Ovary (tissue), 9 donors: ENCODE data around the gene P2RX1. TPM values are rescaled to one million over a fixed set of nuclear protein-coding genes. Genes with fewer than 3 reads are reported as not detected.

Experiments
- DNase-seq, 5 donors: peaks; one replicate each; pipeline ENCODE4 v3.0.0-alpha.2; 2019 to 2020
- H3K27ac ChIP-seq, 2 donors: fragments of 200-600 bp; one replicate each; pipeline versions ENCODE4 v1.5.1 to v1.8.0; 2019 to 2022
- H3K27me3 ChIP-seq: fragments of 200-600 bp; one replicate; pipeline ENCODE4 v1.8.0; 2022
- H3K36me3 ChIP-seq: fragments of 200-600 bp; sonication (generic); one replicate; pipeline ENCODE4 v1.5.1; 2019
- H3K4me1 ChIP-seq: one replicate; pipeline ENCODE4 v1.8.1; 2013; ENCODE audit warnings: mild to moderate bottlenecking, moderate library complexity; ENCODE audit not compliant: insufficient read depth
- H3K4me3 ChIP-seq: fragments of 200-600 bp; sonication (generic); one replicate; pipeline ENCODE4 v1.5.1; 2017
- H3K9me3 ChIP-seq, 2 donors: fragments of 200-600 bp in 1 of 2; sonication (generic) in 1 of 2; one replicate each; pipeline versions ENCODE4 v1.5.1 to v1.8.1; 2013 to 2019; ENCODE audit warnings: mild to moderate bottlenecking in 1 of 2, moderate library complexity in 1 of 2
- EP300 ChIP-seq: sonication (generic); formaldehyde crosslinking; IDR thresholded peaks from one replicate; pipeline ENCODE4 v1.6.1; 2017; ENCODE audit warnings: antibody characterized with exemption
- POLR2A ChIP-seq: fragments of 450-650 bp; IDR thresholded peaks from one replicate; pipeline ENCODE4 v1.6.1; 2017; ENCODE audit warnings: antibody characterized with exemption, mild to moderate bottlenecking, moderate library complexity
- WGBS, 3 donors: extraction: QIAGEN DNeasy Blood & Tissue Kit in 1 of 3; methylation state at CpG; one replicate each; pipeline versions ENCODE4 v1.1.5 to v1.1.7; 2013 to 2017; 5-methylcytosine and 5-hydroxymethylcytosine counted together
- intact Hi-C, 4 donors: fragments of 100-400 bp; cut with DNase I; formaldehyde crosslinking; loops; one replicate each; pipeline versions ENCODE4 v1.11.0 to v1.15.1; 2022 to 2023
- polyA plus RNA-seq, 2 donors: library from polyadenylated mRNA; stranded (reverse); fragments of 200-250 nt in 1 of 2; fragments of 350-450 nt in 1 of 2; fragmentation: Illumina TruSeq in 1 of 2; extraction: RNeasy Lipid Tissue Mini Kit (QIAGEN cat#74804) in 1 of 2; gene quantifications; one replicate each; pipeline ENCODE4 v1.2.3, GENCODE V29; 2013 to 2014
- total RNA-seq, 7 donors: library from RNA; depleted of rRNA in 2 of 7; stranded (reverse); fragments of >200 nt in 2 of 7; fragmentation: NEBNext Ultra II Directional in 3 of 7; extraction: Animal tissue kit (Norgen Biotek cat#: 25700) in 3 of 7; gene quantifications; one replicate each; pipeline versions ENCODE4 v1.1.0 to v1.2.4, GENCODE V29; 2016 to 2023
- TF ChIP-seq, protein P1 (sequence below), 3 donors: fragments of 450-650 bp in 2 of 3; fragments of 200-600 bp in 1 of 3; IDR thresholded peaks; one replicate each; pipeline versions ENCODE4 v1.5.1 to v1.8.0; 2016 to 2022; ENCODE audit warnings: antibody characterized with exemption in 3 of 3, mild to moderate bottlenecking in 1 of 3
- donor health status: DM: no; HTN: no; CAD: no; lungs with moderate emphysema.
- donor health status: DM: no; HTN: no; CAD: no.
- donor health status: Bipolar disorder and iron deficiency.
- donor health status: DM: yes; HTN: yes; CAD: no.
- donor health status: DM: no; HTN: no; CAD: no.
- donor health status: DM: yes; HTN: yes; CAD: no.

Gene P2RX1
- total and polyA plus RNA-seq, 9 donors: 0.24 to 4.6 (median 0.99) TPM

DNA sequence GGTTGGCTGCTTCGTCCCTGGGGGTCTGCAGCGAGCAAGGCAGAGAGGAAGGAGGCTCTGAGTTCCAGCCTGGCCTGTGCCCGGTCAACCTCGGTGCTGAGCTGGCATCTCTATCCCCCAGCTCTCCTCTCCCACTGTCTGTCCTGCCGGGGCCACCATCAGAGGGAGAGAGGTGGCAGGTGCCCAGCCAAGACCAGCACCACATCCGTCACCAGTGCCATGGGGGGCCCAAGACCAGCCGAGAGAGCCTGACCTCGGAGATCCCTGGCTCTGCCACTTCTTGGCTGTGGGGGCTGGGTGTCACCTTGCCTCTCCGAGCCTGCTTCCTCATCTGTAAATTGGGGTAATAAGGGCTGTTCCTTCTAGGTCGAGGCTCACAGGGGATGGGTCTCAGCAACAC, 560 bp upstream of the P2RX1 start:
- DNase-seq: no peak
- Histone ChIP-seq H3K27me3 (no peaks in the 10 kb centered on the region), H3K9me3 (no peaks in the 10 kb centered on the region), H3K27ac (peak overlapping the region; percentile 22 to 42), H3K4me3 (no peak overlapping the region), H3K4me1 (peaks cover 12% of the 10 kb centered on the region), H3K36me3 (no peaks in the 10 kb centered on the region)
- 73 to 88% (median 85%) methylated on average over 8 to 10 of the region's 10 CpGs for WGBS, 3 donors
- TF ChIP-seq, protein P1, sequence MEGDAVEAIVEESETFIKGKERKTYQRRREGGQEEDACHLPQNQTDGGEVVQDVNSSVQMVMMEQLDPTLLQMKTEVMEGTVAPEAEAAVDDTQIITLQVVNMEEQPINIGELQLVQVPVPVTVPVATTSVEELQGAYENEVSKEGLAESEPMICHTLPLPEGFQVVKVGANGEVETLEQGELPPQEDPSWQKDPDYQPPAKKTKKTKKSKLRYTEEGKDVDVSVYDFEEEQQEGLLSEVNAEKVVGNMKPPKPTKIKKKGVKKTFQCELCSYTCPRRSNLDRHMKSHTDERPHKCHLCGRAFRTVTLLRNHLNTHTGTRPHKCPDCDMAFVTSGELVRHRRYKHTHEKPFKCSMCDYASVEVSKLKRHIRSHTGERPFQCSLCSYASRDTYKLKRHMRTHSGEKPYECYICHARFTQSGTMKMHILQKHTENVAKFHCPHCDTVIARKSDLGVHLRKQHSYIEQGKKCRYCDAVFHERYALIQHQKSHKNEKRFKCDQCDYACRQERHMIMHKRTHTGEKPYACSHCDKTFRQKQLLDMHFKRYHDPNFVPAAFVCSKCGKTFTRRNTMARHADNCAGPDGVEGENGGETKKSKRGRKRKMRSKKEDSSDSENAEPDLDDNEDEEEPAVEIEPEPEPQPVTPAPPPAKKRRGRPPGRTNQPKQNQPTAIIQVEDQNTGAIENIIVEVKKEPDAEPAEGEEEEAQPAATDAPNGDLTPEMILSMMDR (IDR thresholded peaks at IDR 0.05): no peak
- intact Hi-C loops: loop anchor here in 2 of 4 donors (10.0 kb wide), 2 partner anchors 52 to 88 kb away; no protein-coding TSS in a partner anchor

DNA sequence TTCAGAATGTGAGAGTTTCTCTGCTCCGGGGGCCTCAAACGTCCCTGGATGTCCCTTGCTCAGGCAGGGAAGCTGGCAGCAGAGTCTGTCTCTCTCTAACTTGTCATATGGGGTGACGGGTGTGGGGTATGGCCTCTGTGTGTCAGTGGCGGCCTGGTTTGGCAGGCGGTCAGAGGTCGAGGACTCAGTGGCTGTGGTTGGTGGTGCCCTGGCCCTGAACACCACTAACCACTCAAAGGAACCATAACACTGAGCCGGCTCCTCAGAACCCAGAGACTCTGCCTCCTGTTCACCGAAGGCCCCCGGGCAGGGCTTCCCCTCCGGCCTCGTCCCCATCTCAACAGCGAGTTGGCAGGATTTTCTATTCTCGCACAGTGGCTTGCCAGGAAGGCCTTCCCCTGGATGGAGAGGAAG, 677 bp downstream of the P2RX1 start:
- intact Hi-C loops: loop anchor here in 2 of 4 donors (10.0 kb wide), 2 partner anchors 51 to 89 kb away; no protein-coding TSS in a partner anchor
- H3K4me1 ChIP-seq: peaks cover 12% of the 10 kb centered on the region
- WGBS, 3 donors: 83 to 85% (median 83%) methylated on average over 13 of the region's 13 CpGs

DNA sequence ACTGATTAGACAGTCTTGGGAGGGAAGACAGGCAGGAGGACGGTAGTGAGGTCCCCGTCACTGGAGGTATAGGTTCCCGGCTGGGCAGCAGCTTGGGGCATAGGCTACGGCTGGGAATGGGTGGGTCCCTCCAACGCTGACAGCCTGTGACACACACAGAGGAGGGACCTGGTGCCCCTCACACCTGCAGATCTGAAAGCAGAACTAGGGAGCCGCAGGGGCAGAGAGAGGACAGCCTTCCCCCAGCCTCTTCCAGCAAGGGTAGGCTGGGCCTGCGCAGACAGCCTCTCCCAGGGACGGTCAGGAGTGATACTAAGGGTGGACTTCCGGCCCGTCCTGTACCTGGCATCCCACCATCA, 2.0 kb downstream of the P2RX1 start:
- peaks cover 12% of the 10 kb centered on the region for H3K4me1 ChIP-seq
- DNase-seq: no peak
- no peak for TF ChIP-seq EP300
- intact Hi-C loops: loop anchor here (5.0 to 10.0 kb wide), 4 partner anchors 49 to 93 kb away; no protein-coding TSS in a partner anchor
- H3K36me3 ChIP-seq: no peaks in the 10 kb centered on the region
- WGBS, 3 donors: 86 to 93% (median 91%) methylated on average over 9 to 10 of the region's 10 CpGs
- no peak overlapping the region for H3K4me3 ChIP-seq
- H3K27ac ChIP-seq: no peak overlapping the region
- H3K9me3 ChIP-seq: no peaks in the 10 kb centered on the region
- no peaks in the 10 kb centered on the region for H3K27me3 ChIP-seq

More for the DNA sequence above, 677 bp downstream of the P2RX1 start:
- H3K9me3 ChIP-seq: no peaks in the 10 kb centered on the region
- DNase-seq: no peak
- no peak overlapping the region for H3K27ac ChIP-seq
- TF ChIP-seq EP300 (no peak), POLR2A (no peak)
- TF ChIP-seq, protein P1 (IDR thresholded peaks at IDR 0.05): no peak
- H3K4me3 ChIP-seq: no peak overlapping the region
- no peaks in the 10 kb centered on the region for H3K27me3 ChIP-seq
- no peaks in the 10 kb centered on the region for H3K36me3 ChIP-seq

GRCh38 chr17:3913531-3914311, 2.5 kb downstream of the P2RX1 start:
- no peaks in the 10 kb centered on the region for H3K27me3 ChIP-seq
- WGBS, 3 donors: 26 to 32% (median 29%) methylated on average over 17 of the region's 17 CpGs
- H3K36me3 ChIP-seq: no peaks in the 10 kb centered on the region
- intact Hi-C loops: loop anchor here (5.0 to 10.0 kb wide), 4 partner anchors 49 to 94 kb away; no protein-coding TSS in a partner anchor
- no peak overlapping the region for H3K27ac ChIP-seq
- peak; percentile 70 to 87 (median 81) for DNase-seq
- no peaks in the 10 kb centered on the region for H3K9me3 ChIP-seq
- TF ChIP-seq POLR2A (no peak), EP300 (no peak)
- TF ChIP-seq, protein P1 (IDR thresholded peaks at IDR 0.05): peak; percentile 86 to 96 (median 92)
- no peak overlapping the region for H3K4me3 ChIP-seq
- H3K4me1 ChIP-seq: peaks cover 12% of the 10 kb centered on the region

- Histone ChIP-seq H3K4me1 (peaks cover 12% of the 10 kb centered on the region), H3K27ac (no peak overlapping the region), H3K4me3 (no peak overlapping the region), H3K9me3 (no peaks in the 10 kb centered on the region), H3K36me3 (no peaks in the 10 kb centered on the region), H3K27me3 (no peaks in the 10 kb centered on the region)
- TF ChIP-seq, protein P1 (IDR thresholded peaks at IDR 0.05): no peak
- TF ChIP-seq POLR2A (no peak), EP300 (no peak)
- no peak for DNase-seq
- intact Hi-C loops: loop anchor here (5.0 to 10.0 kb wide), 4 partner anchors 48 to 94 kb away; no protein-coding TSS in a partner anchor
- 89 to 97% (median 96%) methylated on average over 2 of the region's 2 CpGs for WGBS, 3 donors
Measured at GRCh38 chr17:3912827-3913226, 3.4 kb downstream of the P2RX1 start.
